ENCODE results near the gene TEDC1. TPM values are rescaled to one million over a fixed set of nuclear protein-coding genes. Genes with fewer than 3 reads are reported as not detected.

Gene TEDC1
- total and polyA plus RNA-seq, 3 experiments from 2014 or later: 14.7 to 56.5 (median 52.1) TPM

DNA sequence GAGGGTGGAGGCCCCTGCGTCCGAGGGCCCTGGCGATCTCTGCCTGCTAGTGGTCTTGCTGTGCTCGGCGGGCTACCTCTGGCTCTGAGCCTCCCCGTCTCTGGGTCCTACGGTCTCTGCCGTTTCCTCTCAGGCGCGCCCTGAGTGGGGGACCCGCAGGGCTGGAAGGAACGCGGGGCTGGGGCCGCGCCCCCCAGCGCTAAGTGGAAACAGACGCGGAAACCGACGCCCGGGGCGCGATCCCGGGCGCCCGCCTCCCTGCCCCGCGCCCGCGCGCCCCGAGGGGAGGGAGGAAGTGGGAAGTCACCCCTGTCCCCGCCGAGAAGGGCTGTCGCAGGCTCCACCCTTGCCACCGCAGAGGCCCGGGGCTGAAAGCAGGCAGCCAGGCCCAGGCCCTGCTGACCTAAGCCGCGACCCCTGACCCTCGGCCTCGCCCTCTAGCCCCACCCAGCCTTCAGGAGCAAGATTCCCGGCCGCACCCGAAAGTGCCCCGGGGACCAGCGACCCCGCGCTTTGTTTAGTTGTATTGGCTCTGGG lies 3.5 kb upstream of the TEDC1 start:
- peak; percentile 70 to 91 (median 85) for DNase-seq
- POLR2A ChIA-PET: no interaction called here
- H3K36me3 ChIP-seq (ENCODE audit: insufficient read depth, low read length): no peaks in the 10 kb centered on the region
- peak overlapping the region; percentile 82 for H3K4me3 ChIP-seq (ENCODE audit: low read length)
- H3K9me3 ChIP-seq (ENCODE audit: low read length): no peaks in the 10 kb centered on the region
- Mint-ChIP-seq H3K36me3 (peaks cover 0 to 17% (median 0%) of the 10 kb centered on the region in 3 donors), H3K27me3 (peaks cover 0 to 5% of the 10 kb centered on the region in 2 donors), H3K4me3 (peak overlapping the region; percentile 87 to 94 (median 92)), H3K4me1 (peaks cover 25 to 72% (median 31%) of the 10 kb centered on the region in 3 donors), H3K9me3 (no peaks in the 10 kb centered on the region), H3K27ac (peak overlapping the region; percentile 91 to 100 (median 96))
- H3K4me1 ChIP-seq (ENCODE audit: insufficient read depth, low read length): peaks cover 67% of the 10 kb centered on the region
- no peaks in the 10 kb centered on the region for H3K27me3 ChIP-seq (ENCODE audit: insufficient read depth, low read length, poor library complexity, severe bottlenecking)
- peak overlapping the region; percentile 97 for H3K27ac ChIP-seq (ENCODE audit: low read depth, low read length)
- CTCF ChIA-PET: no interaction called here

GRCh38 chr14:105487986-105488777 lies 2.9 kb upstream of the TEDC1 start:
- ChIA-PET CTCF (interaction anchor here (1.6 to 5.8 kb wide), 7 partner anchors 7 to 116 kb away, joined by 3 to 135 read pairs (median 26); partner anchors contain the start of genes CRIP2 and TMEM121), POLR2A (interaction anchor here (2.3 to 3.3 kb wide), 3 partner anchors 7 to 118 kb away, joined by 10 to 66 read pairs (median 18); no protein-coding TSS in a partner anchor)
- peak in 2 of 5 donors; percentile 33 to 71 for DNase-seq
- peaks cover 60% of the 10 kb centered on the region for H3K4me1 ChIP-seq (ENCODE audit: insufficient read depth, low read length)
- peaks cover 0 to 17% (median 0%) of the 10 kb centered on the region in 3 donors for H3K36me3 Mint-ChIP-seq
- H3K4me3 Mint-ChIP-seq: peak overlapping the region; percentile 87 to 94 (median 92)
- peak overlapping the region; percentile 97 for H3K27ac ChIP-seq (ENCODE audit: low read depth, low read length)
- H3K27me3 Mint-ChIP-seq: peaks cover 0 to 5% of the 10 kb centered on the region in 2 donors
- peak overlapping the region; percentile 91 to 100 (median 96) for H3K27ac Mint-ChIP-seq
- H3K4me1 Mint-ChIP-seq: peaks cover 24 to 66% (median 30%) of the 10 kb centered on the region in 3 donors
- H3K9me3 Mint-ChIP-seq: no peaks in the 10 kb centered on the region
- no peaks in the 10 kb centered on the region for H3K27me3 ChIP-seq (ENCODE audit: insufficient read depth, low read length, poor library complexity, severe bottlenecking)
- no peaks in the 10 kb centered on the region for H3K9me3 ChIP-seq (ENCODE audit: low read length)
- H3K36me3 ChIP-seq (ENCODE audit: insufficient read depth, low read length): no peaks in the 10 kb centered on the region
- H3K4me3 ChIP-seq (ENCODE audit: low read length): peak overlapping the region; percentile 82

DNA sequence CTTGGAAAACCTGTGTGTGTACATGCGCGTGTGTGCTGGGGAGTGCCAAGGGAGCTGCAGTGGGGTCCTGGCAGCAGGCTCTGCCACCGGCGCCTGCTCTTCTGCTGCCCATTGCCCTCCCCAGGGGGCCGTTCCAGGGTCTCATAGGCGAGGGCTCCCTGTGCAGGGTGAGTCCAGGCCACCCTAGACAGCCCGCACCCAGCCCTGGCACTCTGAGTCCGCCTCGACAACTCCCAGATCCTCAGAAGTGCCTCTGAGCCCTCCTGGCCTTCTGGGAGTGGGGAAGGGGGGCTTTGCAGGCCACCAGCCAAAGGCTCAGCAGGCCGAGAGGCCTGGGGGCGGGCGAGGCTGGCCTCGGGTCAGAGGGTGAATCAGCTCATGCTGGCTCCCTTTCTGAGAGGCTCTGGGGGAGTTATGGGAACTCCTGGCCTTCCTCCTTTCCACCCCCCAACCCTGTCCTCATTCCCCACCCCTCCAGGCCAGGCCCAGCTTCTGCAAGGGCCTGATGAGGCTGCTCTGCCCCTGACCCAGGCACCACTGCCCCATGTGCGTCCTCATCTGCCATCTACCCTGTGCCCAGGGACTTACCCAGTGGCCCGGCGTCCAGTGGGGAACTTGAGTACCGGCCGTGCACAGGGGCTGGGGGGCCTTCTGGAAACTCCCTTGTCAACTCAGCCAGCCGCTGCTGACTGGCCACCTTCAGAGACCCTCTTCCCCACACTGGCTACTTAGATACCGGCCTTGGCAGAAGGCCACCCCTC lies 2.1 kb upstream of the TEDC1 start:
- Mint-ChIP-seq H3K4me1 (peaks cover 24 to 67% (median 30%) of the 10 kb centered on the region in 3 donors), H3K27me3 (peaks cover 0 to 5% of the 10 kb centered on the region in 2 donors), H3K9me3 (no peaks in the 10 kb centered on the region), H3K27ac (peak overlapping the region; percentile 91 to 100 (median 98)), H3K4me3 (peak overlapping the region; percentile 88 to 94 (median 92)), H3K36me3 (peaks cover 0 to 22% (median 0%) of the 10 kb centered on the region in 3 donors)
- peak in 1 of 5 donors; percentile 61 for DNase-seq
- Histone ChIP-seq H3K4me3 (ENCODE audit: low read length) (peak overlapping the region; percentile 82), H3K4me1 (ENCODE audit: insufficient read depth, low read length) (peaks cover 52% of the 10 kb centered on the region), H3K27me3 (ENCODE audit: insufficient read depth, low read length, poor library complexity, severe bottlenecking) (no peaks in the 10 kb centered on the region), H3K9me3 (ENCODE audit: low read length) (no peaks in the 10 kb centered on the region), H3K36me3 (ENCODE audit: insufficient read depth, low read length) (no peaks in the 10 kb centered on the region), H3K27ac (ENCODE audit: low read depth, low read length) (peak overlapping the region; percentile 97)
- ChIA-PET CTCF (interaction anchor here (0.8 to 5.8 kb wide), 27 partner anchors 8 to 670 kb away, joined by 3 to 135 read pairs (median 5); partner anchors contain the start of genes BRF1, CRIP2, PACS2 and TEX22), POLR2A (interaction anchor here (0.6 to 3.3 kb wide), 11 partner anchors 8 to 425 kb away, joined by 3 to 66 read pairs (median 5); partner anchors contain the start of gene GPR132)

GRCh38 chr14:105489542-105490266 lies 1.3 kb upstream of the TEDC1 start:
- Histone ChIP-seq H3K27ac (ENCODE audit: low read depth, low read length) (peak overlapping the region; percentile 97), H3K9me3 (ENCODE audit: low read length) (no peaks in the 10 kb centered on the region), H3K4me1 (ENCODE audit: insufficient read depth, low read length) (peaks cover 45% of the 10 kb centered on the region), H3K4me3 (ENCODE audit: low read length) (peak overlapping the region; percentile 67), H3K36me3 (ENCODE audit: insufficient read depth, low read length) (no peaks in the 10 kb centered on the region), H3K27me3 (ENCODE audit: insufficient read depth, low read length, poor library complexity, severe bottlenecking) (no peaks in the 10 kb centered on the region)
- ChIA-PET POLR2A (interaction anchor here (0.6 to 3.3 kb wide), 12 partner anchors 8 to 426 kb away, joined by 3 to 66 read pairs (median 5); partner anchors contain the start of gene GPR132), CTCF (interaction anchor here (0.8 to 5.8 kb wide), 33 partner anchors 8 to 678 kb away, joined by 3 to 135 read pairs (median 4); partner anchors contain the start of genes BRF1, CRIP2, PACS2 and TEX22)
- peak overlapping the region; percentile 91 to 100 (median 98) for H3K27ac Mint-ChIP-seq
- peak; percentile 79 to 93 (median 89) for DNase-seq
- no peaks in the 10 kb centered on the region for H3K9me3 Mint-ChIP-seq
- H3K4me3 Mint-ChIP-seq: peak overlapping the region; percentile 88 to 94 (median 92)
- H3K4me1 Mint-ChIP-seq: peaks cover 18 to 60% (median 23%) of the 10 kb centered on the region in 3 donors
- peaks cover 0 to 4% of the 10 kb centered on the region in 2 donors for H3K27me3 Mint-ChIP-seq
- H3K36me3 Mint-ChIP-seq: peaks cover 0 to 24% (median 0%) of the 10 kb centered on the region in 3 donors

DNA sequence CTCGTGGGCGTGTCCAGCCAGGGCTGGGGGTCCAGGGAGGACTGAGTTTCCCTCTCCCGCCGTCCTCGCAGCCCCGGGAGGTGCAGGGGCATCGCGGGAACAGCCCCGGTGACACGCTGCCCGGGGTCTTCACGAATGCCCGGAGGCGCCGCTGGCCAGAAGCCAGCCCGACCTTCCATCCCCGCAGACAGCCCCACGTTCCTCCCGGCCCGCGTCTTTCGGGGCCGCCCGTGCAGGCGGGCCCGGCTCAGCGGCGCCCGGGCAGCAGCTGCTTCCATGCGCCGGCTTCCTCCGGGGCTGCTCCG lies 827 bp upstream of the TEDC1 start:
- POLR2A ChIA-PET: interaction anchor here (0.7 to 3.3 kb wide), 12 partner anchors 9 to 426 kb away, joined by 3 to 66 read pairs (median 5); partner anchors contain the start of genes GPR132 and PACS2
- Mint-ChIP-seq H3K36me3 (peaks cover 0 to 24% (median 0%) of the 10 kb centered on the region in 3 donors), H3K9me3 (no peaks in the 10 kb centered on the region), H3K27ac (peak overlapping the region in 7 of 8 donors; percentile 96 to 100 (median 98)), H3K4me3 (peak overlapping the region in 6 of 7 donors; percentile 88 to 94 (median 92)), H3K4me1 (peaks cover 15 to 55% (median 22%) of the 10 kb centered on the region in 3 donors), H3K27me3 (peaks cover 0 to 5% of the 10 kb centered on the region in 2 donors)
- Histone ChIP-seq H3K9me3 (ENCODE audit: low read length) (no peaks in the 10 kb centered on the region), H3K4me3 (ENCODE audit: low read length) (peak overlapping the region; percentile 67), H3K4me1 (ENCODE audit: insufficient read depth, low read length) (peaks cover 40% of the 10 kb centered on the region), H3K36me3 (ENCODE audit: insufficient read depth, low read length) (no peaks in the 10 kb centered on the region), H3K27me3 (ENCODE audit: insufficient read depth, low read length, poor library complexity, severe bottlenecking) (no peaks in the 10 kb centered on the region), H3K27ac (ENCODE audit: low read depth, low read length) (peak overlapping the region; percentile 97)
- no peak for DNase-seq
- CTCF ChIA-PET: interaction anchor here (1.0 to 5.8 kb wide), 31 partner anchors 9 to 679 kb away, joined by 3 to 135 read pairs (median 4); partner anchors contain the start of genes BRF1, CRIP2, PACS2 and TEX22

DNA sequence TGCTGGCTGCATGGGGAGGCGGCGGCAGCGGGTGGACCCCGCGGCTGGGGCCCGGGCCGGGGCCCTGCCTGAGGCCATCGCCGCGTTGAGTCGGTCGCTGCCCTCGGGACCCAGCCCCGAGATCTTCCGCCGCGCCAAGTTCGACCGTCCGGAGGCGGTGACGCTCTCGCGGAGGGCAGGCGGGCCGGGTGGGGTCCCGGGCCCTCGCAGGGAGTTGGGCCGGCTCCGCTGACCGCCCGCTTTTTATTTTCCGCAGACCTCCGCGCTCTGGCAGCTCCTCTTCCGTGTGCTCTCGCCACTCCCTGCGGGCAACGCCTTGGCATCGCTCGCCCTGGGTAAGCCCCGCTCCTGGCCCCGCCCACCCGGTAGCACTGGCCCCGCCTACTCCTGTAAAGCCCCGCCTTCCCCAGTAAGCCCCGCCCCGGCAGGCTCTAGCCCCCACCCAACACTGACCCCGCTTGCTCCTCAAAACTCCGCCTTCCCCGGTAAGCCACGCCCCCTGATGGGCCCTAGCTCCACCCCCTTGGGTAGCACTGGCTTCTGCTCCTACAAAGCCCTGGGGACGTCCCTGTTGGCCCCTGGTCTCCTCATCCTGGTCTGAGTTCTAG lies 424 bp downstream of the TEDC1 start:
- Mint-ChIP-seq H3K27ac (peak overlapping the region; percentile 88 to 98 (median 96)), H3K27me3 (peaks cover 0 to 5% of the 10 kb centered on the region in 2 donors), H3K9me3 (no peaks in the 10 kb centered on the region), H3K4me1 (peaks cover 6 to 44% (median 16%) of the 10 kb centered on the region in 3 donors), H3K4me3 (peak overlapping the region; percentile 83 to 93 (median 87)), H3K36me3 (peaks cover 0 to 24% (median 0%) of the 10 kb centered on the region in 3 donors)
- DNase-seq: peak; percentile 75 to 90 (median 84)
- Histone ChIP-seq H3K27ac (ENCODE audit: low read depth, low read length) (peak overlapping the region; percentile 90), H3K27me3 (ENCODE audit: insufficient read depth, low read length, poor library complexity, severe bottlenecking) (no peaks in the 10 kb centered on the region), H3K4me1 (ENCODE audit: insufficient read depth, low read length) (peaks cover 27% of the 10 kb centered on the region), H3K4me3 (ENCODE audit: low read length) (peak overlapping the region; percentile 58), H3K36me3 (ENCODE audit: insufficient read depth, low read length) (no peaks in the 10 kb centered on the region), H3K9me3 (ENCODE audit: low read length) (no peaks in the 10 kb centered on the region)
- ChIA-PET CTCF (interaction anchor here (0.7 to 5.8 kb wide), 5 partner anchors 10 to 120 kb away, joined by 3 to 135 read pairs (median 7); no protein-coding TSS in a partner anchor), POLR2A (interaction anchor here (1.0 to 3.3 kb wide), 2 partner anchors 10 to 190 kb away, joined by 3 to 66 read pairs; no protein-coding TSS in a partner anchor)
